ENCODE results near the gene HSPA5.
"Not testable (repeated sequence)": the region's sequence is repeated elsewhere in the genome, so short reads cannot be mapped to it uniquely, and the experiment has no call there.

HSPA5 gene

GRCh38 chr9:125246261-125246667 lies 5.1 kb upstream of the HSPA5 start:
- no peak for FAIRE-seq
- no peak for DNase-seq (ENCODE audit: extremely low spot score, insufficient read length, low read depth)

DNA sequence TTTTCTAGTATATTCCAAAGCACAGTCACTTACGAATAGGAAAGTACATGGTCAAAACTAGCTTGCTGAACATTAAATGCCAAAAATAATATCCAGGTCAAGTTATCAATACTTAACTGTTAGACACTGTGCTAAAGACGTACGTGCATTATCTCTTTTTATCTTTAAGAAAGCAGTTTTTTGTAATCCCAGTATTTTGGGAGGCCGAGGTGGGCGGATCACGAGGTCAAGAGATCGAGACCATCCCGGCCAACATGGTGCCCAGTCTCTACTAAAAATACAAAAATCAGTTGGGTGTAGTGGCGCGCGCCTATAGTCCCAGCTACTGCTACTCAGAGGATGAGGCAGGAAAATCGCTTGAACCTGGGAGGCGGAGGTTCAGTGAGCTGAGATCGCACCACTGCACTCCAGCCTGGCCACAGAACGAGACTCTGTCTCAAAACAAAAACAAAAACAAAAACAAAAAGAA lies 2.7 kb upstream of the HSPA5 start:
- FAIRE-seq (no peak), DNase-seq (ENCODE audit: extremely low spot score, insufficient read length, low read depth) (no peak)

- no peak for DNase-seq (ENCODE audit: extremely low spot score, insufficient read length, low read depth)
- no peak for FAIRE-seq
Measured at GRCh38 chr9:125241863-125242739, 958 bp upstream of the HSPA5 start.

DNA sequence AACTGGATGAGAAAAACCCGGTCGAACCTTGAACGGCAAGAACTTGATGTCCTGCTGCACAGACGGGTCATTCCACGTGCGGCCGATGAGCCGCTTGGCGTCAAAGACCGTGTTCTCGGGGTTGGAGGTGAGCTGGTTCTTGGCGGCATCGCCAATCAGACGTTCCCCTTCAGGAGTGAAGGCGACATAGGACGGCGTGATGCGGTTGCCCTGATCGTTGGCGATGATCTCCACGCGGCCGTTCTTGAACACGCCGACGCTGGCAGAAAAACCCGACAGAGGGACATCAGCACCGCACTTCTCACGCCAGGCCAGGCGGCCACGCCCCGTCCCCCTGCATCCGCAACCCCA lies 519 bp downstream of the HSPA5 start:
- FAIRE-seq (no peak), DNase-seq (ENCODE audit: extremely low spot score, insufficient read length, low read depth) (no peak)

GRCh38 chr9:125239631-125240597 lies 1.2 kb downstream of the HSPA5 start:
- no peak for DNase-seq (ENCODE audit: extremely low spot score, insufficient read length, low read depth)
- FAIRE-seq: no peak

GRCh38 chr9:125238915-125239446 lies 2.2 kb downstream of the HSPA5 start:
- DNase-seq (ENCODE audit: extremely low spot score, insufficient read length, low read depth) (no peak), FAIRE-seq (no peak)

GRCh38 chr9:125238127-125238914 lies 2.8 kb downstream of the HSPA5 start:
- DNase-seq (ENCODE audit: extremely low spot score, insufficient read length, low read depth) (no peak), FAIRE-seq (no peak)

DNA sequence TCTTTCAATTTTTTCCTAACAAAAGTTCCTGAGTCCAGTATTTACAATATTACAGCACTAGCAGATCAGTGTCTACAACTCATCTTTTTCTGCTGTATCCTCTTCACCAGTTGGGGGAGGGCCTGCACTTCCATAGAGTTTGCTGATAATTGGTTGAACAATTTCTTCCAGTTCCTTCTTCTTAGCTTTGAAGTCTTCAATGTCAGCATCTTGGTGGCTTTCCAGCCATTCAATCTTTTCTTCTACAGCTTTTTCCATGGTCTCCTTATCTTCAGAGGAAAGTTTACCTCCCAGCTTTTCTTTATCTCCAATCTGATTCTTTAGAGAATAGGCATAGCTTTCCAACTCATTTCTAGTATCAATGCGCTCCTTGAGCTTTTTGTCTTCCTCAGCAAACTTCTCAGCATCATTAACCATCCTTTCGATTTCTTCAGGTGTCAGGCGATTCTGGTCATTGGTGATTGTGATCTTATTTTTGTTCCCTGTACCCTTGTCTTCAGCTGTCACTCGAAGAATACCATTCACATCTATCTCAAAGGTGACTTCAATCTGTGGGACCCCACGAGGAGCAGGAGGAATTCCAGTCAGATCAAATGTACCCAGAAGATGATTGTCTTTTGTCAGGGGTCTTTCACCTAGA lies 4.5 kb downstream of the HSPA5 start:
- FAIRE-seq: not testable (repeated sequence)

GRCh38 chr9:125235804-125236519 lies 5.2 kb downstream of the HSPA5 start:
- FAIRE-seq (no peak), DNase-seq (ENCODE audit: extremely low spot score, insufficient read length, low read depth) (no peak)

More for the DNA sequence above, 4.5 kb downstream of the HSPA5 start:
- DNase-seq (ENCODE audit: extremely low spot score, insufficient read length, low read depth): not testable (repeated sequence)

- not testable (repeated sequence) for FAIRE-seq; DNase-seq (ENCODE audit: extremely low spot score, insufficient read length, low read depth)
Measured at GRCh38 chr9:125234099-125234498, 7.0 kb downstream of the HSPA5 start.

DNA sequence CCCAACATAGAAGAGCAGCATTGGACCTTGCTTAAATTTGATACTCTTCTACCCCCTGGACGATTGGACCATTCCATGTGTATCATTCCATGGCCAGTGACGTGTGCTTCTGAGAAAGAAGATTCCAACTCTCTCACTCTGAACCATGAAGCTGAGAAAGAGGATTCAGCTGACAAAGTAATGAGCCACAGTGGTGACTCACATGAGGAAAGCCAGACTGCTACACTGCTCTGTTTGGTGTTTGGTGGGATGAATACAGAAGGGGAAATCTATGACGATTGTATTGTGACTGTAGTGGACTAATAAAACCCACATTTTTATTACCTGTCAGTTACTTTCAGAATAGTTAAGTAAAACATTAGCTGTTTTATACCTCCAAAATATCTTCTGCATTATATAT lies 7.5 kb downstream of the HSPA5 start:
- DNase-seq (ENCODE audit: extremely low spot score, insufficient read length, low read depth) (no peak), FAIRE-seq (no peak)

- DNase-seq (ENCODE audit: extremely low spot score, insufficient read length, low read depth) (no peak), FAIRE-seq (no peak)
Measured at GRCh38 chr9:125227761-125228160, 13.4 kb downstream of the HSPA5 start.

GRCh38 chr9:125224858-125225257 lies 16.3 kb downstream of the HSPA5 start:
- DNase-seq (ENCODE audit: extremely low spot score, insufficient read length, low read depth); FAIRE-seq: not testable (repeated sequence)

- FAIRE-seq: no peak
- DNase-seq (ENCODE audit: extremely low spot score, insufficient read length, low read depth): no peak
Measured at GRCh38 chr9:125218621-125219020, 22.5 kb downstream of the HSPA5 start.

- DNase-seq (ENCODE audit: extremely low spot score, insufficient read length, low read depth) (no peak), FAIRE-seq (no peak)
Measured at GRCh38 chr9:125214186-125214585, 27.0 kb downstream of the HSPA5 start.

DNA sequence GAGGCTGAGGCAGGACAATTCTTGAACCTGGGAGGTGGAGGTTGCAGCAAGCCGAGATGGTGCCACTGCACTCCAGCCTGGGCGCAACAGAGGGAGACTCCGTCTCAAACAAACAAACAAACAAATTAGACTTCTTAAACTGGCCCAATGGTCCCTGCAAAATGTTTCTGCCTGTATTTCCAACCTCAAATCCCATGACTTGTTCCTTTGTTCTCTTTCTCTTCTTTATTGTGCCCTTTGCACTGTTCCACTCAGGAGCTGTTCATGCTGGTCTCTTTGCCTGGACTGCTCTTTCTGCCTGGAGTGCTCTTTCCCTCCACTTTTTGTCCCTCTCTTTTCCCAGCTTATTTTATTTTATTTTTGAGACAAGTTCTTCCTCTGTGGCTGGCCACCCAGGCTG lies 36.7 kb downstream of the HSPA5 start:
- DNase-seq (ENCODE audit: extremely low spot score, insufficient read length, low read depth): no peak
- FAIRE-seq: no peak

GRCh38 chr9:125202846-125203618 lies 38.1 kb downstream of the HSPA5 start:
- DNase-seq (ENCODE audit: extremely low spot score, insufficient read length, low read depth): no peak
- no peak for FAIRE-seq

All from GM18507 (cell line).